ENCODE data around the gene C3orf33.

The C3orf33 gene

DNA sequence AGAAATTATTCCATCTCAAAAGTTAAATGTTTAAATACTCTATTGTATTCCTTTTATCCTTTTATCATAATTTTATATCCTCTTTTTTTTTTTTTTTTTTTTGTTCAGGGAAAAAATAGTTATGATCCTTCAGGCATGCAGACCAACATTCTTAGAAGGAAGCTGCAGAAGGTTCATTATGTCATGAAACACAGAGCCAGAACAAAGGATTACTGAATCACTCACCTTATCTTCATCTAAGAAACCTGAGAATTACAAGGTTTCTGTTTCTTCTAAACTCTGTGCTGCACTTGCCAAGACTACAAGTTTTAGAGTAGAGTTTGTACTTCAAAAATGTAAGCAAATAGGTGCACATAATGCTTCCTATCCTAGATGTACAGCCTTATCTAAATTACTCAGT is 64.5 kb downstream of the C3orf33 start:
- no peak for DNase-seq

DNA sequence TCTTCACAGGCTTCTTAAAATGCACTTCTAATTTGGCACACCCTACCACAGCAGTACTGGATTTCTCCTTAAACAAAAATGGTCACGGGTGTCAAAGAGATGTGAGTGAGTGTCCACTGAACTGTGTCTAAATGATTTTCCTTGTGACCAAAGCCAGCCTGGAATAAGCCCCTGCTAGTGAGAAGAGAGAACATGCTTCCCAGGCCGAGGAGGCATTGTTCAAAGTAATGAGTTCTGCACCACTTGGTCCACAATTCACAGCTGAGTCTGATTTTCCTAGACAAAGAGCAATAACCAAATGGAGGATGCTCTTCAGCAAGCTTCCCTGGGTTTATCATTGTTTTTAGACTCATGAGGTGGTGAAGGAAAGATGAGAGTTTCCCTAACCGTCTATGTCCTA is 65.0 kb downstream of the C3orf33 start:
- DNase-seq = peak; percentile 3

DNA sequence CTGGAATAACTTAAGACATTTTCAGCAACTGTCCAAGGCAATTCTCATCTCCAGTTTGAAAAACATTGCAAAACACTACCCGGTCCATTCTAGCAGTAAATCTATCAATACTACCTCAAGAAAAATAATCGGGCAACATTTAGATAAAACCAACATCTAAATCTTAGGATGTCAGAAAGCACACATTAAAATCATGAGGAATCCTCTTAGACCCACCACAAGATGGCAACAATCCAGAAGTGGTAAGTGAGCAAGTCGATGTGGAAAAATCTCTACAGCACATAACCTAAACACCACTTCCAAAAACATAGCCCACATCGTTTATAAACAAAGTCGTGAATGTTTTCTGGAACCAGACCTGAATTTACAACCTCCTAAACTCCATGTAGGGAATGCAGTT is 66.9 kb downstream of the C3orf33 start:
- DNase-seq = peak; percentile 35

DNA sequence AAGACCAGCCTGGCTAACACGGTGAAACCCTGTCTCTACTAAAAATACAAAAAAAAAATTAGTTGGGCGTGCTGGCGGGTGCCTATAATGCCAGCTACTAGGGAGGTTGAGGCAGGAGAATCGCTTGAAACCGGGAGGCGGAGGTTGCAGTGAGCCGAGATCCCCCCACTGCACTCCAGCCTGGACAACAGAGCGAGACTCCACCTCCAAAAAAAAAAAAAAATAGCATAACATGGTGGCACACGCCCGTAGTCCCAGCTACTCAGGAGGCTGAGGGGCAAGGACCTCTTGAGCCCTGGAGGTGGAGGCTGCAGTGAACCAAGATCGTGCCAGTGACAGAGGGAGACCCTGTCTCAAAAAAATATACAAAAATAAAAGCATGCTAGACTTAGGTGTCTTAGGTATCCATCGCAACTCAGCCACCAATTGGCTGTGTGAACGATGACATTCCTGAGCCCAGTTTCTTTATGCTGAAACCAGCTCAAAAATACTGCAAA is 67.5 kb downstream of the C3orf33 start:
- no peak for DNase-seq

DNA sequence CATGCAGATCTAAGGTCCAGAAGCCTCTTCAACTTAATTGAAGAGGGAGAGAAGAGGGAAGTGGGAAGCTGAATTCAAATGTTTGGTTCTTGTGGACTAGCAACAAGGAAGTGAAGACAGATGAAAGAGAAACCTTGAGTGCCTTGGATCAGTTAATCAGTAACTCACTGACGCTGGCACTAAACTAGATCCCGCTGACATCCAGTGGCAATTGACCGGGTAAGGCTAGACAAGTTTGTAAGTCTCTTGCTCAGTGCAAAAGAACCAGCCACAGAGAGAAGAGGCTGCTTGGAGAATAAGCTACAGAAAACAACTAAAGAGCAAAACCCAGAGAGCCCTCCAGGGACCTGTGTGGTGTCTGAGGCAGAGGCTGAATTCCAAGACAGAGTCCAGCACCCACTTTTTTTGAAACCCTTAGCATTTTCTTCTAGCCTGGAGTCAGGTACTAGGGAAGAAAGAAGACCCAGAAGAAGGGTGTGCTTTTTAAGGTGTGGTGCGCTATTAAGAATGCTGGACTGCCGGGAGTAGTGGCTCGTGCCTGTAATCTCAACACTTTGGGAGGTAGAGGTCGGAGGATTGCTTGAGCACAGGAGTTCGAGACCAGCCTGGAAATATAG is 68.1 kb downstream of the C3orf33 start:
- DNase-seq = no peak

DNA sequence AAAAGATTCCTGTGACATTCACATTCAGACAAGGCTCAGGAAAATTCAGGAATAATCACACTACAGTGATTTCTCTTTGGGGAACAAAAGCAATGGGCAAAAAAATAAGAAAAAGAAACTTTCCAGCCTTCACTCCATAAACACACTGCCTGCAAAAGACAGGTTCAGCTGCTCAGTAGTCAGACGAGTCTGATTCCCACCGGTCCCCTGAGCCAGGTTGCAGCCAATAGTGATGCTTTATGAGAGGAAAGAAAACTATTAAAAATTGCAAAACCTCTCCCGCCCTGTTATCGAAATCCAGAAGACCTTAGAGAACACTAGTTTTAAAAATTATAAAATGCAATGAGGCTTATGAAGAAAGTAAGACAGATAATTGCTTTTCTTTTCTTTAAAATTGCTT is 69.7 kb downstream of the C3orf33 start:
- no peak for DNase-seq

DNA sequence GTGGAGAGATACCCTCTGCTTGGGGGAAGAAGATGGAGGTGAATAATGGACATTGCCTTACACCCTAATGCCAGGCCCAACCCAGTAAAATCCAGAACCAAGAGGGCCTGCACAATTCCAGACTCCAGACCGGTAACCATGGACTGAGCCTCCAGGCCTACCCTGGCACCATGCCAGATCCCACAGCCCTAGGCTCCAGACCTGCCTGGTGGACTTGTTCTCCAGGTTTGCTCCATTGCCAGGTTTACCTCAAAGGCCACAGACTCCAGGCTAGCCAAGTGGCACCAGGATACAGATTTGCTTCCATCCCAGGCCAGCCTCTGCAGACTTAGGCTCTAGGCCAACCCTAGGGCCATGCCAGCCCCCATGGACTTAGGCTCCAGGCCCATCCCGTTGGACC is 75.2 kb downstream of the C3orf33 start:
- peak; percentile 20 for DNase-seq

DNA sequence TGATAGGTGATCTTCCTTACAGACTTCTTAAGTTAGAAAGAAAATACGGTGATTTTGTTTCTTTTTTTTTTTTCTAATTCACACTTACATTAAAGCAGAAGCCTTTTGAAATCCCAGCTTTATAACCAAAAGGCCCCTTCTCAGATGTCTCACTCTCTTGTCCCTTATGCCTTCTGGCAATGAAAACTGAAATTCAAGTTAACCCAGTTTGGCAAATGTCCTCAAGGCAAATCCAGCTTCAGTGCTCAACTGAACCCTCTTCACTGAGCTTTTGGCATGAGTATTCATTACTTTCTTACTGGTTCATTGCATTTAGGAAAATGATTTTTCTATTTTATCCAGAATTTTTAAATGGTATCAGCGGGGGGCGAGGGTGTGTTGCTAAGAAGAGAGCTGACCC is 78.2 kb downstream of the C3orf33 start:
- DNase-seq = peak; percentile 40

DNA sequence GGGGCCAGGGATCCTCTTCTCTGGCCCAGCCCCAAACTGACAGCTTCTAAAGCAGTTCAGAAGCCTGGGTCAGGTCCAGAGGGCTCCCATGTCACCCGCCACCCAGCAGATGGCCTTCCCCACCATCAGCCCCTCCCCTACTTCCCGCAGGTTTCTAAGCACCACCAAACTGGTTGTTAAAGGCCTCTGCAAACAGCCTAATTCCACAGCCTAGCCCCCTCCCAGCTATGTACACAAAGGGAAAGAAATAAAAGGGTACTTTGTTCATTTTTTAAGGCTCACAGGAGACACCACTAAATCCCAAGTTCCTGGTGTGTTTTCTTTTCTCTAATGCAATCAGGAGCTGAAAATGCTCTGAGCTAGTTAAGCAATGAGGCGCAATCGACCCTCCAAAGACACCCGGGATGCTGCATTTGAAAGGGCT is 91.8 kb downstream of the C3orf33 start:
- peak; percentile 94 for DNase-seq
